WTC11 (cell line): ENCODE results near the gene APOBEC3H. TPM values are rescaled to one million over a fixed set of nuclear protein-coding genes. Genes with fewer than 3 reads are reported as not detected.

ENCODE experiments used
- ATAC-seq: fragments of 200-7000 bp; cut with Tn5 transposase; 2 replicates; pipeline ENCODE4 v1.10.0; 2021; ENCODE audit warnings: mild to moderate bottlenecking, moderate library complexity
- CTCF ChIA-PET: fragments of 300-600 bp; sonication (Branson Sonifier 250); formaldehyde crosslinking; loops from one replicate; lab custom pipeline; 2021; ENCODE audit warnings: antibody characterized with exemption; lab: Charles Lee
- POLR2A ChIA-PET: fragments of 350-600 bp; sonication (Branson Sonifier 250); formaldehyde crosslinking; loops from one replicate; lab custom pipeline; 2021; ENCODE audit warnings: antibody characterized with exemption; lab: Charles Lee
- DNase-seq: peaks from one replicate; pipeline ENCODE4 v3.0.0; 2021; ENCODE audit warnings: low spot score
- H3K27ac Mint-ChIP-seq: 2 replicates; pipeline ENCODE4 v1.8.0; 2021; ENCODE audit warnings: mixed read lengths
- H3K27me3 Mint-ChIP-seq: 2 replicates; pipeline ENCODE4 v1.8.0; 2021; ENCODE audit warnings: low read depth, mild to moderate bottlenecking, moderate library complexity, mixed read lengths
- H3K36me3 Mint-ChIP-seq: 2 replicates; pipeline ENCODE4 v1.8.0; 2021; ENCODE audit warnings: mixed read lengths
- H3K4me1 Mint-ChIP-seq: 2 replicates; pipeline ENCODE4 v1.8.0; 2022; ENCODE audit warnings: mixed read lengths
- H3K4me3 Mint-ChIP-seq: 2 replicates; pipeline ENCODE4 v1.8.0; 2021; ENCODE audit warnings: mild to moderate bottlenecking, moderate library complexity, mixed read lengths
- H3K9me3 Mint-ChIP-seq: 2 replicates; pipeline ENCODE4 v1.8.0; 2021; ENCODE audit warnings: mixed read lengths
- CREM ChIP-seq: sonication (generic); formaldehyde crosslinking; IDR thresholded peaks from 2 replicates; pipeline ENCODE4 v1.8.1; 2022; ENCODE audit warnings: mild to moderate bottlenecking, missing genetic modification reagents, moderate library complexity
- GABPB1 ChIP-seq: sonication (generic); formaldehyde crosslinking; IDR thresholded peaks from 2 replicates; pipeline ENCODE4 v1.8.1; 2023; ENCODE audit warnings: mild to moderate bottlenecking, missing genetic modification reagents
- TEAD1 ChIP-seq: sonication (generic); formaldehyde crosslinking; IDR thresholded peaks from 2 replicates; pipeline ENCODE4 v1.8.0; 2022; ENCODE audit warnings: mild to moderate bottlenecking, missing genetic modification reagents
- TP53 ChIP-seq: sonication (generic); formaldehyde crosslinking; IDR thresholded peaks from 2 replicates; pipeline ENCODE4 v1.8.1; 2023; ENCODE audit warnings: mild to moderate bottlenecking, missing genetic modification reagents
- ZNF121 ChIP-seq: sonication (generic); formaldehyde crosslinking; IDR thresholded peaks from 2 replicates; pipeline ENCODE4 v1.8.0; 2023; ENCODE audit warnings: missing genetic modification reagents
- total RNA-seq: library from RNA; stranded (reverse); gene quantifications from 3 replicates; pipeline ENCODE4 v1.2.3, GENCODE V29; 2021
- TF ChIP-seq, protein P1 (sequence below): sonication (generic); formaldehyde crosslinking; IDR thresholded peaks from 2 replicates; pipeline ENCODE4 v1.8.0; 2022; ENCODE audit warnings: mild to moderate bottlenecking, missing genetic modification reagents
- TF ChIP-seq, protein P2 (sequence below): sonication (generic); formaldehyde crosslinking; IDR thresholded peaks from 2 replicates; pipeline ENCODE4 v1.8.1; 2022; ENCODE audit warnings: low read depth, mild to moderate bottlenecking, moderate library complexity, missing genetic modification reagents, borderline replicate concordance
- TF ChIP-seq, protein P3 (sequence below): fragments of 250-450 bp; sonication (Bioruptor Pico); conservative IDR thresholded peaks from 2 replicates; pipeline ENCODE4 v1.9.0; 2021; ENCODE audit warnings: mild to moderate bottlenecking
- TF ChIP-seq, protein P4 (sequence below): sonication (generic); formaldehyde crosslinking; conservative IDR thresholded peaks from 2 replicates; pipeline ENCODE4 v1.8.1; 2022; ENCODE audit warnings: mild to moderate bottlenecking, missing genetic modification reagents
- TF ChIP-seq, protein P5 (sequence below): sonication (generic); formaldehyde crosslinking; IDR thresholded peaks from 2 replicates; pipeline ENCODE4 v1.8.1; 2023; ENCODE audit warnings: mild to moderate bottlenecking, moderate library complexity, missing genetic modification reagents
- TF ChIP-seq, protein P6 (sequence below): sonication (generic); formaldehyde crosslinking; IDR thresholded peaks from 2 replicates; pipeline ENCODE4 v1.8.1; 2023; ENCODE audit warnings: mild to moderate bottlenecking, missing genetic modification reagents, moderate library complexity
- TF ChIP-seq, protein P7 (sequence below): sonication (generic); formaldehyde crosslinking; IDR thresholded peaks from 2 replicates; pipeline ENCODE4 v1.8.1; 2022; ENCODE audit warnings: low read depth, missing genetic modification reagents, borderline replicate concordance

Gene APOBEC3H
- total RNA-seq, 1 experiment from 2014 or later, result 0.42 TPM

DNA sequence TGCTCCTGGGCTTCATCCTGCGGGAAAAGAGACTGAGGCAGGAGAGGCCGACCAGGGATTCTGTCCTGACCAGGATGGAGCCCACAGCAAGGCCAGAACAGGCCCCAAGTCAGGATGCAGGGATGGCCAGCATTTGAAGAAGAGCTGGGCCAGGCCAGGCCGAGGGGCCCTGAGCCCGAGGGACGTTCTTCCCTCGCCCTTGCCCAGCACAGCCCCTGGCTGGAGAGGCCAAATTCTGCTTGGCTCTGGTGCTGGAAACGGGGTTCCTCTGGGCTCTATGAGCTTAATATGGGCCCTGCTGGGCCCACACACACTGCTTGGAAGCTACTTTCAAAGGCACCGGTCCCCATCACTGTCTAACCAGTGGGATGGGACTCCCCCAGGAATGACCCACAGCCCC lies 12.4 kb upstream of the APOBEC3H start:
- DNase-seq, result no peak

DNA sequence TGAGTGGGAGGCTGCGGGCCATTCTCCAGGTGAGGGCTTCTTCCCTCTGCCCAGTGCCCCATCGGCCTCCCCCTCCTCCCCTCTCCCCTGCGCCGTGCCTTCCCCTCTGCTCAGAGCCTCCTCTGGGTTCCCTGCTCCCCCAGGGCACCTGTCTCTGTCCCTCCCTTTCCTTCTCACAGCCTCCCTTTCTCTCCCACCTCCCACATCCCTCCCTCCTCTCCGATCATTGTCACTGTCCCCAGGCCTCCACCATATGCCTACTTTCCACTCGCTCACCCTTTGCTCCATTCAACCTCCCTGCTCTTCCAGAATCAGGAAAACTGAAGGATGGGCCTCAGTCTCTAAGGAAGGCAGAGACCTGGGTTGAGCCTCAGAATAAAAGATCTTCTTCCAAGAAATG lies 9.9 kb upstream of the APOBEC3H start:
- no peak for TF ChIP-seq CREM (CRISPR knock-in tag)
- TF ChIP-seq GABPB1 (CRISPR knock-in tag), result no peak
- TF ChIP-seq, protein P1, sequence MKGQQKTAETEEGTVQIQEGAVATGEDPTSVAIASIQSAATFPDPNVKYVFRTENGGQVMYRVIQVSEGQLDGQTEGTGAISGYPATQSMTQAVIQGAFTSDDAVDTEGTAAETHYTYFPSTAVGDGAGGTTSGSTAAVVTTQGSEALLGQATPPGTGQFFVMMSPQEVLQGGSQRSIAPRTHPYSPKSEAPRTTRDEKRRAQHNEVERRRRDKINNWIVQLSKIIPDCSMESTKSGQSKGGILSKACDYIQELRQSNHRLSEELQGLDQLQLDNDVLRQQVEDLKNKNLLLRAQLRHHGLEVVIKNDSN (CRISPR knock-in tag), result no peak
- TF ChIP-seq, protein P2, sequence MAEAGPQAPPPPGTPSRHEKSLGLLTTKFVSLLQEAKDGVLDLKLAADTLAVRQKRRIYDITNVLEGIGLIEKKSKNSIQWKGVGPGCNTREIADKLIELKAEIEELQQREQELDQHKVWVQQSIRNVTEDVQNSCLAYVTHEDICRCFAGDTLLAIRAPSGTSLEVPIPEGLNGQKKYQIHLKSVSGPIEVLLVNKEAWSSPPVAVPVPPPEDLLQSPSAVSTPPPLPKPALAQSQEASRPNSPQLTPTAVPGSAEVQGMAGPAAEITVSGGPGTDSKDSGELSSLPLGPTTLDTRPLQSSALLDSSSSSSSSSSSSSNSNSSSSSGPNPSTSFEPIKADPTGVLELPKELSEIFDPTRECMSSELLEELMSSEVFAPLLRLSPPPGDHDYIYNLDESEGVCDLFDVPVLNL (CRISPR knock-in tag), result no peak
- TF ChIP-seq, protein P3, sequence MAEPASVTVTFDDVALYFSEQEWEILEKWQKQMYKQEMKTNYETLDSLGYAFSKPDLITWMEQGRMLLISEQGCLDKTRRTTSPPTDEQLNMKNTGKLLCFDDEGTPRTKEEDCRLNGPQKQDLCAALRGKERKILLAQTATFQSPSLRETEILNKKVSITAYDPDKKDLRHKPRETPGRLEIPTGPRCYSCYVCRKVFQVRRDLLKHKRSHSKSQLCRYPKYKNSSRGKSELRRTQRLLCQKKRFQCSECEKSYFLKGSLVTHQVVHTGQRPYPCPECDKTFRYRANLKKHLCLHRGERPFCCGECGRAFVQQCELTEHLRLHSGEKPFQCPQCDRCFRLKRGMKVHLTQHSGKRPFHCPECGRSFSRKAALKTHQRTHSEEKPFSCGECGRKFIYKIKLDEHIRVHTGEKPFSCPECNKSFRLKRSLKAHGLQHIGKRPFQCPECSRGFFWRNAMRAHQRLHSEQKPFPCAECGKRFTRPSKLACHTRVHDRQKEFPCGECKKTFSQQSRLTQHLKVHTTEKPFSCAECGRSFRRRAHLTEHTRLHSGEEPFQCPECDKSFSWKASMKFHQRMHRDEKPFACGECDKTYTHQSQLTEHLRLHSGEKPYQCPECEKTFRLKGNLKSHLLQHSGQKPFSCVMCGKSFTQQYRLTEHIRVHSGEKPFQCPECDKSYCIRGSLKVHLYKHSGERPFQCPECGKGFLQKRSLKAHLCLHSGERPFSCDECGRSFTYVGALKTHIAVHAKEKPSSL, result no peak
- TF ChIP-seq, protein P4, sequence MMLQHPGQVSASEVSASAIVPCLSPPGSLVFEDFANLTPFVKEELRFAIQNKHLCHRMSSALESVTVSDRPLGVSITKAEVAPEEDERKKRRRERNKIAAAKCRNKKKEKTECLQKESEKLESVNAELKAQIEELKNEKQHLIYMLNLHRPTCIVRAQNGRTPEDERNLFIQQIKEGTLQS (CRISPR knock-in tag), result no peak
- TF ChIP-seq, protein P5, sequence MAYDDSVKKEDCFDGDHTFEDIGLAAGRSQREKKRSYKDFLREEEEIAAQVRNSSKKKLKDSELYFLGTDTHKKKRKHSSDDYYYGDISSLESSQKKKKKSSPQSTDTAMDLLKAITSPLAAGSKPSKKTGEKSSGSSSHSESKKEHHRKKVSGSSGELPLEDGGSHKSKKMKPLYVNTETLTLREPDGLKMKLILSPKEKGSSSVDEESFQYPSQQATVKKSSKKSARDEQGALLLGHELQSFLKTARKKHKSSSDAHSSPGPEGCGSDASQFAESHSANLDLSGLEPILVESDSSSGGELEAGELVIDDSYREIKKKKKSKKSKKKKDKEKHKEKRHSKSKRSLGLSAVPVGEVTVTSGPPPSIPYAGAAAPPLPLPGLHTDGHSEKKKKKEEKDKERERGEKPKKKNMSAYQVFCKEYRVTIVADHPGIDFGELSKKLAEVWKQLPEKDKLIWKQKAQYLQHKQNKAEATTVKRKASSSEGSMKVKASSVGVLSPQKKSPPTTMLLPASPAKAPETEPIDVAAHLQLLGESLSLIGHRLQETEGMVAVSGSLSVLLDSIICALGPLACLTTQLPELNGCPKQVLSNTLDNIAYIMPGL, result no peak
- TF ChIP-seq, protein P6, sequence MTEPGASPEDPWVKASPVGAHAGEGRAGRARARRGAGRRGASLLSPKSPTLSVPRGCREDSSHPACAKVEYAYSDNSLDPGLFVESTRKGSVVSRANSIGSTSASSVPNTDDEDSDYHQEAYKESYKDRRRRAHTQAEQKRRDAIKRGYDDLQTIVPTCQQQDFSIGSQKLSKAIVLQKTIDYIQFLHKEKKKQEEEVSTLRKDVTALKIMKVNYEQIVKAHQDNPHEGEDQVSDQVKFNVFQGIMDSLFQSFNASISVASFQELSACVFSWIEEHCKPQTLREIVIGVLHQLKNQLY (CRISPR knock-in tag), result no peak
- POLR2A ChIA-PET, result no interaction called here
- DNase-seq, result no peak
- no peak for ATAC-seq
- no peak overlapping the region for H3K27ac Mint-ChIP-seq
- no peak overlapping the region for H3K4me3 Mint-ChIP-seq
- H3K9me3 Mint-ChIP-seq, result no peaks in the 10 kb centered on the region
- peaks cover 19% of the 10 kb centered on the region for H3K4me1 Mint-ChIP-seq
- CTCF ChIA-PET, result no interaction called here
- H3K27me3 Mint-ChIP-seq, result peaks cover 3% of the 10 kb centered on the region; the same call in 1 of the 2 replicates
- H3K36me3 Mint-ChIP-seq, result no peaks in the 10 kb centered on the region

More for the DNA sequence above, 12.4 kb upstream of the APOBEC3H start:
- Mint-ChIP-seq H3K27me3 (peaks cover 3% of the 10 kb centered on the region; the same call in 1 of the 2 replicates), H3K4me1 (peaks cover 29% of the 10 kb centered on the region), H3K4me3 (no peak overlapping the region), H3K36me3 (no peaks in the 10 kb centered on the region), H3K27ac (no peak overlapping the region), H3K9me3 (no peaks in the 10 kb centered on the region)
- ATAC-seq, result no peak
- ChIA-PET CTCF (no interaction called here), POLR2A (no interaction called here)
- TF ChIP-seq ZNF121 (CRISPR knock-in tag) (no peak), TP53 (CRISPR knock-in tag) (no peak), TEAD1 (CRISPR knock-in tag) (no peak)
- TF ChIP-seq, protein P7, sequence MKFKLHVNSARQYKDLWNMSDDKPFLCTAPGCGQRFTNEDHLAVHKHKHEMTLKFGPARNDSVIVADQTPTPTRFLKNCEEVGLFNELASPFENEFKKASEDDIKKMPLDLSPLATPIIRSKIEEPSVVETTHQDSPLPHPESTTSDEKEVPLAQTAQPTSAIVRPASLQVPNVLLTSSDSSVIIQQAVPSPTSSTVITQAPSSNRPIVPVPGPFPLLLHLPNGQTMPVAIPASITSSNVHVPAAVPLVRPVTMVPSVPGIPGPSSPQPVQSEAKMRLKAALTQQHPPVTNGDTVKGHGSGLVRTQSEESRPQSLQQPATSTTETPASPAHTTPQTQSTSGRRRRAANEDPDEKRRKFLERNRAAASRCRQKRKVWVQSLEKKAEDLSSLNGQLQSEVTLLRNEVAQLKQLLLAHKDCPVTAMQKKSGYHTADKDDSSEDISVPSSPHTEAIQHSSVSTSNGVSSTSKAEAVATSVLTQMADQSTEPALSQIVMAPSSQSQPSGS (CRISPR knock-in tag), result no peak
- TF ChIP-seq, protein P4 (CRISPR knock-in tag), result no peak
